DOHH2 (cell line): Measurements from ENCODE around the gene ACTN1.

Source experiments
- H3F3A ChIP-seq: fragments of 200-600 bp; sonication (generic), shearing (Covaris generic); 2 replicates; pipeline ENCODE4 v1.6.0; 2016; ENCODE audit warnings: antibody characterized with exemption, mild to moderate bottlenecking; ENCODE audit not compliant: control insufficient read depth, insufficient read depth
- H3K27ac ChIP-seq: fragments of 200-600 bp; sonication (generic); 2 replicates; pipeline ENCODE4 v1.5.1; 2014; ENCODE audit warnings: low read depth, mild to moderate bottlenecking, low read length, moderate library complexity
- H3K27me3 ChIP-seq: fragments of 200-600 bp; sonication (generic); 2 replicates; pipeline ENCODE4 v1.6.1; 2014; ENCODE audit warnings: mild to moderate bottlenecking, low read length, mixed read lengths; ENCODE audit not compliant: control insufficient read depth
- H3K36me3 ChIP-seq: fragments of 200-600 bp; sonication (generic); 2 replicates; pipeline ENCODE4 v1.6.1; 2014; ENCODE audit warnings: mild to moderate bottlenecking, low read length, moderate library complexity, mixed read lengths; ENCODE audit not compliant: control insufficient read depth
- H3K4me1 ChIP-seq: fragments of 200-600 bp; sonication (generic); 2 replicates; pipeline ENCODE4 v1.6.1; 2014; ENCODE audit warnings: mild to moderate bottlenecking, low read length, mixed read lengths; ENCODE audit not compliant: control insufficient read depth
- H3K4me2 ChIP-seq: fragments of 200-600 bp; sonication (generic); 2 replicates; pipeline ENCODE4 v1.6.0; 2014; ENCODE audit warnings: mild to moderate bottlenecking, low read length, moderate library complexity
- H3K4me3 ChIP-seq: fragments of 200-600 bp; sonication (generic); 2 replicates; pipeline ENCODE4 v1.5.1; 2014; ENCODE audit warnings: mild to moderate bottlenecking, low read length, mixed read lengths
- H3K79me2 ChIP-seq: fragments of 200-600 bp; sonication (generic); 2 replicates; pipeline ENCODE4 v1.6.1; 2014; ENCODE audit warnings: mild to moderate bottlenecking, low read length, mixed read lengths; ENCODE audit not compliant: control insufficient read depth
- H3K9me2 ChIP-seq: fragments of 200-600 bp; sonication (generic); replicated peaks from 2 replicates; pipeline ENCODE4 v1.6.1; 2014; ENCODE audit warnings: mild to moderate bottlenecking, low read length, mixed read lengths; ENCODE audit not compliant: control insufficient read depth
- H3K9me3 ChIP-seq: fragments of 200-600 bp; sonication (generic); 2 replicates; pipeline ENCODE4 v1.6.1; 2014; ENCODE audit warnings: antibody characterized with exemption, low read length, mixed read lengths; ENCODE audit not compliant: control insufficient read depth, insufficient read depth
- H4K20me1 ChIP-seq: fragments of 200-600 bp; sonication (generic); 2 replicates; pipeline ENCODE4 v1.6.0; 2014; ENCODE audit warnings: low read depth, mild to moderate bottlenecking, antibody characterized with exemption, low read length, moderate library complexity; ENCODE audit not compliant: control insufficient read depth, insufficient read depth
- EZH2phosphoT487 ChIP-seq: fragments of 200-600 bp; sonication (generic); IDR thresholded peaks from 2 replicates; pipeline ENCODE4 v1.6.1; 2017; ENCODE audit warnings: borderline replicate concordance, mild to moderate bottlenecking, antibody characterized with exemption, low read length, moderate library complexity, mixed read lengths
- TF ChIP-seq, protein P1 (sequence below): fragments of 200-600 bp; sonication (generic); IDR thresholded peaks from one replicate; pipeline ENCODE4 v1.5.1; 2014; ENCODE audit warnings: antibody characterized with exemption, mild to moderate bottlenecking, low read depth, low read length; ENCODE audit not compliant: poor library complexity, severe bottlenecking

Gene ACTN1

DNA sequence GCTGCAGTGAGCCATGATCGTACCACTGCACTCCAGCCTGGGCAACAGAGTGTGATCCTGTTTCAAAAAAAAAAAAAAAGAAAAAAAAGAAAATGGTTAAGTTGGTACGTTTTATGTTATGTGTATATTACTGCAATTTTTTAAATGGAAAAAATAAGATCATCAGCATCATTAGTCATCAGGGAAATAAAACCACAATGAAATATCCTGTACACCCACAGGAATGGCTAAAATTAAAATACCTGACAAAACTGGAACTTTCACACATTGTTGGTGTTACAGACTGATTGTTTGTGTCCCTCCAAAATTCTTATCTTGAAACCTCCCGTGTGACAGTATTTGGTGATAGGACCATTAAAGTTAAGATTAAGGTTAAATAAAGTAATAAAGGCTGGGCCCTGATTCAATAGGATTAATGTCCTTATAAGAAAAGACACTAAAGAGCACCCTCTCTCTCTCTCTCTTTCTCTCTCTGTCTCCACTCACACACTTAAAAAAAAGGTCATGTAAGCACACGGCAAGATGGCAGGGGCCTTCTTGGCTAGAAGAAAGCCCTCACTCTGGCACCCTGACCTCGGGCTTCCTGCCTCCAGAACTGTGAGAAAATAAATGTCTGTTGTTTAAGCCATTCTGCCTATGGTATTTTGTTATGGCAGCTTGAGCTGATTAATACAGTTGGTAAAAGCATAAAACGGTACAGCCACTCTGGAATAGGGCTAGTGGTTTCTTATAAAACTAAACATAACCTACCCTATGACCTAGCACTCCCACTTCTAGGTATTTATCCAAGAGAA, 137.9 kb downstream of the ACTN1 start:
- H3K4me3 ChIP-seq = no peak overlapping the region
- peaks cover 8% of the 10 kb centered on the region; the same call in 1 of the 2 replicates for H3K9me3 ChIP-seq
- H3K79me2 ChIP-seq = no peaks in the 10 kb centered on the region
- no peak for TF ChIP-seq EZH2phosphoT487
- TF ChIP-seq, protein P1, sequence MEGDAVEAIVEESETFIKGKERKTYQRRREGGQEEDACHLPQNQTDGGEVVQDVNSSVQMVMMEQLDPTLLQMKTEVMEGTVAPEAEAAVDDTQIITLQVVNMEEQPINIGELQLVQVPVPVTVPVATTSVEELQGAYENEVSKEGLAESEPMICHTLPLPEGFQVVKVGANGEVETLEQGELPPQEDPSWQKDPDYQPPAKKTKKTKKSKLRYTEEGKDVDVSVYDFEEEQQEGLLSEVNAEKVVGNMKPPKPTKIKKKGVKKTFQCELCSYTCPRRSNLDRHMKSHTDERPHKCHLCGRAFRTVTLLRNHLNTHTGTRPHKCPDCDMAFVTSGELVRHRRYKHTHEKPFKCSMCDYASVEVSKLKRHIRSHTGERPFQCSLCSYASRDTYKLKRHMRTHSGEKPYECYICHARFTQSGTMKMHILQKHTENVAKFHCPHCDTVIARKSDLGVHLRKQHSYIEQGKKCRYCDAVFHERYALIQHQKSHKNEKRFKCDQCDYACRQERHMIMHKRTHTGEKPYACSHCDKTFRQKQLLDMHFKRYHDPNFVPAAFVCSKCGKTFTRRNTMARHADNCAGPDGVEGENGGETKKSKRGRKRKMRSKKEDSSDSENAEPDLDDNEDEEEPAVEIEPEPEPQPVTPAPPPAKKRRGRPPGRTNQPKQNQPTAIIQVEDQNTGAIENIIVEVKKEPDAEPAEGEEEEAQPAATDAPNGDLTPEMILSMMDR = no peak
- H3K4me1 ChIP-seq = peaks cover 28% of the 10 kb centered on the region
- H3K27ac ChIP-seq = no peak overlapping the region
- H3F3A ChIP-seq = no peaks in the 10 kb centered on the region
- no peak overlapping the region for H3K4me2 ChIP-seq
- no peaks in the 10 kb centered on the region for H3K27me3 ChIP-seq
- no peaks in the 10 kb centered on the region for H3K9me2 ChIP-seq
- H3K36me3 ChIP-seq = no peaks in the 10 kb centered on the region
- H4K20me1 ChIP-seq = no peaks in the 10 kb centered on the region

DNA sequence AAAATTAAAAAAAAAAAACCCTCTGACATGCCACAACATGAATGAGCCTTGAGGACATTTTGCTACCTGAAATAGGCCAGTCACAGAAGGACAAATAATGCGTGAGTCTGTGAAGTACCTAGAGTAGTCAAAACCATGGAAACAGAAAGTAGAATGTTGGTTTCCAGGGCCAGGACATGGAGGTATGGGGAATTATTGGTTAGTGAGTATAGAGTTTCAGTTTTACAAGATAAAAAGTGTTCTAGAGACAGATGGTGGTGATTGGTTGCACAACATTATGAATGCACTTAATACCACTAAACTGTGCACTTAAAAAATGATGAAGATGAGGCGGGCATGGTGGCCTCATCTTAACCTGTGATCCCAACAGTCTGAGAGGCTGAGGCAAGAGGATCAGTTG, 138.6 kb downstream of the ACTN1 start:
- H3K27me3 ChIP-seq = no peaks in the 10 kb centered on the region
- TF ChIP-seq EZH2phosphoT487 = no peak
- TF ChIP-seq, protein P1 = no peak
- no peak overlapping the region for H3K4me2 ChIP-seq
- H3K4me3 ChIP-seq = no peak overlapping the region
- peaks cover 16% of the 10 kb centered on the region for H3K9me3 ChIP-seq
- no peaks in the 10 kb centered on the region for H3K9me2 ChIP-seq
- H4K20me1 ChIP-seq = no peaks in the 10 kb centered on the region
- no peak overlapping the region for H3K27ac ChIP-seq
- H3K79me2 ChIP-seq = no peaks in the 10 kb centered on the region
- peaks cover 35% of the 10 kb centered on the region for H3K4me1 ChIP-seq
- H3F3A ChIP-seq = no peaks in the 10 kb centered on the region
- H3K36me3 ChIP-seq = no peaks in the 10 kb centered on the region

DNA sequence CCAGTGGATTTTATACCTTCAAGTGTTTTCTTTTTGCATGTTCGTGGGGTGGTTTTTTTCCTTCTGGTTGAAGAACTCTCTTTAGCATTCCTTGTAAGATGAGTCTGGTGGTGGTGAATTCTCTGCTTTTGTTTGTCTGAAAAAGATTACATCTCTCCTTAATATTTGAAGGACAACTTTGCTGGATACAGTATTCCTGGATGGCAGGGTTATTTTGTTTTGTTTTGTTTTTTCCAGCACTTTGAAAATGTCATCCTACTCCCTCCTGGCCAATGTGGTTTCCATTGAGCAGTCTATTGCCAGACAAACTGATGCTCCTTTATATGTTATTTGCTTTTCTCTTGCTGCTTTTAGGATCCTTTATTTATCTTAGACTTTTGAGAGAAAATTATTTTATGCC, 143.0 kb downstream of the ACTN1 start:
- no peak for TF ChIP-seq EZH2phosphoT487
- TF ChIP-seq, protein P1 = no peak
- H3K36me3 ChIP-seq = no peaks in the 10 kb centered on the region
- H3K79me2 ChIP-seq = no peaks in the 10 kb centered on the region

More for the DNA sequence above, 143.0 kb downstream of the ACTN1 start:
- Histone ChIP-seq H3K4me3 (no peak overlapping the region; the same call in 1 of the 2 replicates), H3K9me2 (no peaks in the 10 kb centered on the region), H3K27ac (peak overlapping the region; percentile 59), H3K27me3 (no peaks in the 10 kb centered on the region), H3K9me3 (peaks cover 19% of the 10 kb centered on the region), H3K4me1 (peaks cover 38% of the 10 kb centered on the region), H4K20me1 (no peaks in the 10 kb centered on the region), H3K4me2 (peak overlapping the region; percentile 60; the same call in 1 of the 2 replicates), H3F3A (no peaks in the 10 kb centered on the region; the same call in 1 of the 2 replicates)
